Jurkat, Clone E6-1 (cell line): ENCODE data around the gene FBXW8.

ENCODE experiments used
- DNase-seq: peaks from one replicate; pipeline ENCODE4 v3.0.0-alpha.2; 2011; ENCODE audit warnings: low read depth, low spot score
- H3K4me3 ChIP-seq: 2 replicates; pipeline ENCODE4 v1.5.1; 2011; ENCODE audit warnings: mild to moderate bottlenecking, low read length, control low read depth, moderate library complexity

FBXW8 gene

DNA sequence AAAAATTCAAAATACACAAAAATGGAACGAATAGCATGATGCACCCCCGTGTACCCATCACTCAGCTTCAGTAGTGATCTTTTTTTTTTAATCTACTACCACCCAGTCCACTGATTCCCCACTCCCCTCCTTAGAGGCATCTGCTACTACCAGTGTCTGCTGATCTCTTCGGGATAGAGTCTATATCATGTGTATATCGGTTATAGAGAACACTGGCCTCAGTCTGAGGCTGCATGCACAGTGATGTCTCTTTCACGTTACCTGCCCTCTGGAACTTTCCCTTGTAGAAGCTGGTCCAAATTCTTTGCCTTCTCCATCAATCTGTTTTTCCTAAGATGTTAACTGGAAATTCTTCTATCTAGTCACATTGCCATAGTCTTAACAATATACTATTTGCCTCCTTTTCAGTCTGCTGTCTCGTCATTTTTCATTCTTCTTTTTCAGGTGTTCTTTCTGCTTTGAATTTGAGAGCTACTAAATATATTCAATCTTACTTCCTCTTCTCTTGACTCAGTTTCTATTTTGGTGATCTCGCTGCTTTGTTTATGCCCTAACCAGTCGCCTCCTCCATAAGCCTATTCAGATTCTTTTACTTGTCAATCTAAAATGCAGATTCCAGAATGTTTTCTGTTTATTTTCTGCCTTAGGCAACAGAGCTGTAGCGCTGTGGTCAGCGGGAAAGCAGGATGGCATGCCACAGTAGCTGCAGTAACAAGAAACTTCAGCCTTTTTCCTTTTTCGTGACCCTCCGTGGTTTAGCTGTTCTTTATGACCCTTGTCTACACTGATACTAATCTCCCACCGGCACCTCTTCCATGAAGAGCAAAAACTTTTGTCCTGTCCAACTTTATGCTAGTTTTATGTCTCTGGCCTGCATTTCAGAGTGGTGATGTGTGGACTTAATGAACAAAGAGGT is 67.0 kb downstream of the FBXW8 start:
- no peak overlapping the region for H3K4me3 ChIP-seq
- DNase-seq = no peak

DNA sequence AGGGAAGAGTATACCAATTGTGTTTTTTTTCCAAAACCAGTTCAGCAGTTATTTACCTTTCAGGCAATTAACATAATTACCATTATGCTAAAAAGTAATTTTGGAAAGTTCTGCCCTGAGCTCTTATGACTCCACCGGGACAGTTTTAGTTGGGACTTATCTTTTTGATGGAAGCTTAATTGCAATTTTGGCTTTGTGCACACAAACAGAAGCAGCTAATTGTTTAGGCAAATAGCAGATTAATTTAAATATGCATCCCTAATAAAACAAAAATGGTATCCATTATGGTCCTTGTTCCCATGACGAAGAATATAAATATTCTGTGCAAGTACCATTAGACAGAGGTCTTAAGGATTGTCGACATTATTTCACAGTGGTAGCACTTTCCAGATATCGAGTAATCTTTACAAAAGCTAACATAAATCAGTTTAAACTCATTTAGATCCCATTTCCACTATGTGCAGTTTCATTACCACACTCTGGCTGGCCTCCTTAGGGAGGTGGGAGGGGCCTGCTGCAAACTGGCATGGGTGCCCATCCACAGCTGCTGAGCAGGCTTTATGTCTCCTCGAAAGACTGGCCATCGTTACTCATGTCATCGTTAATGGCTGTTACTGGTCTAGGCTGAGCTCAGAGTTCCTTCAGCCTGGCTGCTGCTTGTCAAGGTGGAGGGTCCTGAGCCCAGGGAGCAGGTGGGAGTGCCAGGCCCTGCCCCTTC is 68.2 kb downstream of the FBXW8 start:
- no peak overlapping the region for H3K4me3 ChIP-seq
- DNase-seq = no peak

DNA sequence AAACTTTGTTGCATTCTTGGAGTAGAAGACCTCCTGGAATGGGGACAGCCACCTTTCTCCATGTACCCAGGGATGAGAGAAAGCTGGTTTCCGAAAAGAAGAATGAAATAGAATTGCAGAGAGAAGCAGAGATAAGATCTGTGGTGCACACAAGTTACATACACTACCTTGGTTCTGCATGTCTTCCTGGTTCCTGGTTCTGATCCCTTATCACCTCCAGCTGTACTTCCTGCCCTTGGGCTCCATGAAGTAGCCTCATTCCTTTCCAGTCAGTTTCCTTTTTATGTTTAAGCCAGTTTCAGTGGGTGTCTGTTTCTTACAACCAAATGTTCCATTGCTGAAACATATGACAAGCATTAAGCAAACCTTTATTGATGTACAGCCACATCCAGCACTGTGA is 69.3 kb downstream of the FBXW8 start:
- no peak for DNase-seq
- H3K4me3 ChIP-seq = no peak overlapping the region

DNA sequence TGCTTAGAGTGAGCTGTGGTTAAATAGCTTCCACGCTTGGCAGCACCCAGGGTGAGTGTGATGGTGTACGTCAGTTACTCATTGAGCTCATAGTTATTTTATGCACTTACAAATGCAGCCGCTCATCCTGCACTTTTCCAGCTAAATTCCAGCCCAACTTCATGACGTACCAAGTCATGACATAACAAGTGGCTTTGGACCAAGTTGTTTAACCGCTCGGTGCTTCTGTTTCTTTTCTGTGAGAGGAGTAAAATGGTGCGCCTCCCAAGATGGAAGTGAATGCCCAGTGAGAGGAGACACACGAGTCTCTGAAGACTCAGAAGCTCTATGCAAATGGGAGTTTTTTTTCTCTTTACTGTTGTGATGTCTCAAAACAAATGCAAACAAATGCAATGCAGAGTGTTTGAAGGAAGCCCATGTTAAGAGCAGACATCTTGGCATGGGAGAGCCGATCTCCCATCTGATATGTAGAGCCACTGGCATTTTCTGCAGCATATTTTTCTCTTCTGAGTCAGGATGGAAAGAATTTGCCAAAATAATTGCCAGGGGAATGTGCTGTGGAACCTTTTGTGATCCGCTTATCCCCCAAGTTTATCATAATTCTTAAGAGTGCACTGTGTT is 72.2 kb downstream of the FBXW8 start:
- no peak for DNase-seq
- H3K4me3 ChIP-seq = no peak overlapping the region

DNA sequence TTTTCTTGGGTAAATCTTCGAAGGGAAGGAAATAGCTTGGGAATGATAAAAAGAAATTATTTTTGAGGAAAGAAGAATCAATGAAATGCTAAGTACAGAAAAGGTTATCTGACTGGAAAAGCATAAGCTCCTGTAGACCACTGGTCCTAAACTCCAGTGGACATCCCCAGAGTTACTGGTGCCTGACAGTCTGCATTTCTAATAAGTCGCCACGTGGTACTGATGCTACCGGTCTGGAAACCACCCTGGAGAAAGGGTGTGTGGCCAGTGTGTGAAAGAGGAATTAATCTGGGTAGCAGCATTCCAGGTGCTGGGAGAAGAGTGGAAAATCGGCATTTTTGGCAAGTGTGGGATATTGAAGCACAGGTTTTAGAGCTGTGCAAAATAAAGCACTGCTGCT is 73.3 kb downstream of the FBXW8 start:
- DNase-seq = no peak
- no peak overlapping the region for H3K4me3 ChIP-seq

DNA sequence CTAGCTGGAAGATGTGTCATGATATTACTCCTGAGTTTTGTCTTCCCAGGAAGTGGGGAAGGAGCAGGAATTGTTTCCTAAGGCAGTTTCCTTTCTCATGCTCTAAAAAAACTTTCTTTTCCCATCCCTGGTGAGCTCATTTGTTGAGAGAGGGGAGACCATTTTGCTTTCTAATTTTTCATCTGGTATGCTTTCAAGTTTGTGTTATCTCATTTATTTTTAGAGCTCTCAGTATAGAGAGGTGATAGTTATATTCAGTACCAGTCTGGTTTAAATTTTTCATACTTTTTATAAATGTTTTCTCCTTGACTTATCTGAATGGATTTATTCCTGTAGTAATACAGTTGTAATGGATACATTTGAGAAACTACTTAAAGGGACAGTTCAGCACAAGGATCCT is 79.6 kb downstream of the FBXW8 start:
- H3K4me3 ChIP-seq = no peak overlapping the region
- no peak for DNase-seq

DNA sequence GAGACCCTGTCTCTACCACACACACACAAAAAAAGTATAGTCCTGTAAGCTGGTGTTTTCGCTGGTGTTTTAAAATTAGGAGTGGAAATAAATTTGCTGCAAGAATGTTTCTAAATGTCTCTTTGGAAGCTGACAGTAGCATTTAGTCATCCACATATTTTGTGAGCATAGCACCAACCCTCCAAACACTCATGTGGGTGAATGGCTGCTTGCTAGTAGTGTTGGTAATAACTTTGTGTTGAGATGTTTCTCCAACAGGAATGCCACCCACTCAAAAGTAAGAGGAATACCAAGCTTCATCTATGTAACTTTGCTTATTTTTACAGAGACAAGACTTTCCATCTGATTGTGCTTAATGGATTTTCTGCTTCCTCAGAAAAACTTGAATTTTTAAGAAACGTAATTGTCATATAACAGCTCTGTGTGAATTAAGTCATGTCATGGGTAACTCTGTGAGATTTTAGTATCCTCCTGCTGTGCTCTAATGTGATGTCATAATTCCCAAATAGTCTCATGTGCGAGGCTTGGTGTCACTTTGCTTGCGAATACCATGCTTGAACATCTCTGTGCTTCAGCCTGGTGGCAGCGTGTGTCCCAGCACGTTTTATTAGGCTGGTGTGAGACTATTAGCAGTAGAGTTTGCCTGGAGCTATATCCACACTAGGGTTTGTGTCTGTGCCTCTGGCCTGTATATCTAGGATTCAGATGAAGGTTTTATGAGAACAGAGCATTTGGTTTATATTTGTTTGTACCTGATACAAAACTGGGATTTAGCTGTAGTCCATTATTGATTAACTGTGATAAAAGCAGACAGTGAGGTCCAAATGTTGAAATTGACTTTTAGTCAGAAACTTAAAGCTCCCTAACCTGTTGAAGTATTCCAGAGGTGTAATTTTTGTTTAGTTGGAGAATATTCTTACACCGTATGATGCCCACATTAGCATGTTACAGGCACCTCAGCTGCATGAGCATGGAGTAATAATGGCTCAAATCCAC is 80.5 kb downstream of the FBXW8 start:
- no peak for DNase-seq
- H3K4me3 ChIP-seq = no peak overlapping the region

DNA sequence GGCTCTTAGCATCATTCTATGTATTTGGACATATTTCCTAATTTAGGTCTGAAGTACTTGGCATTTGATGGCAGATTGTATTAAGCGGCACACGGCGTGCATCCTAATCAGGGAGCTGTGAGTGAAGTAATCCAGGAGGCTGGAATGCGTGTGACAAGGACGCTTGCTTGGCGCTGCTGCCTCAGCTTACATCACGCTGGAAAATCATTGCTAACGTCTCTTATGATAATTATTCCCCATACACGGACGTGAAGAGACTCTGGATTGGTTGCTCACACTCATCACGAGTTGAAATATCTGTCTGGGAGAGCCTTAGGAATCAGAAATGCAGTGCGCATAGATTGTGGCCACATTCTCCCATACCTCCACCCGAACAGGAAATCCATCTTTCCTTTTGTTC is 85.3 kb downstream of the FBXW8 start:
- no peak overlapping the region for H3K4me3 ChIP-seq
- no peak for DNase-seq

DNA sequence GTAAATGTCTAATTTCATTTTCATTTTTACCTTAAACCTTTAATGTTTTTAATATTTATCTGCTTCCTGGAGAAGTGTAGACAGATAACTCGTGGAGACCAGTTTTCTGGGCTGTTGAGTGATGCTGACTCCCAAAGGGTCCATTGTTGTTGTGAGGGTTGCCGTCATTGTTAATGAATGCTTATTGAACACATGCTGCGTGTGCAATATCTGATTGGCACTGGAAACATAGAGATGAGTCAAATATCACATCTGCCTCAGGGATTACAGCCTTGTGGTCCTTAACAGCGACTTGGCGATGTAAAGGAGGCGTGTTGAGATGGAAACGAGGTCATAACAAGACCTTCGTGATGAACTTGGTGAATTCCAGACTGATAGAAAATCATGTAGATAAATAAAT is 85.9 kb downstream of the FBXW8 start:
- H3K4me3 ChIP-seq = no peak overlapping the region
- no peak for DNase-seq

DNA sequence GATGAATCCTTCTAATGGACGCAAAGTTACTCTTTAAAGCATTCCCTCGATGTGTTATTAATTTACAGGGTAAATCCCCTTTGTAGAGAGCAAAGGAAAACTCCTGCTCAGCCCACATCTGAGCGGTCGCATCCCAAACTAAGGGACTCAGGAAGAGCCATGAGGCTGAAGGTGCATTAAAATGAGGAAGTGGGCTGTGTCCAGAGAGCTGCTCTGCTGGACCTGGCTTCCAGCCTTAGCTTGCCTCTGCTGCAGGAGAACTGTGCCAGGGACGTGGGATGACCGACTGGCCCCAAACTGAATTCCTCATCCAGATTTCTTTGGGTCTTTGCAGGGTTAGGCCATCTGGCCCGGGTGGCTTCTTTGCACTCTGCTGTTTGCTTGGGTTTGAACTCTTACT is 88.3 kb downstream of the FBXW8 start:
- no peak overlapping the region for H3K4me3 ChIP-seq
- DNase-seq = no peak

DNA sequence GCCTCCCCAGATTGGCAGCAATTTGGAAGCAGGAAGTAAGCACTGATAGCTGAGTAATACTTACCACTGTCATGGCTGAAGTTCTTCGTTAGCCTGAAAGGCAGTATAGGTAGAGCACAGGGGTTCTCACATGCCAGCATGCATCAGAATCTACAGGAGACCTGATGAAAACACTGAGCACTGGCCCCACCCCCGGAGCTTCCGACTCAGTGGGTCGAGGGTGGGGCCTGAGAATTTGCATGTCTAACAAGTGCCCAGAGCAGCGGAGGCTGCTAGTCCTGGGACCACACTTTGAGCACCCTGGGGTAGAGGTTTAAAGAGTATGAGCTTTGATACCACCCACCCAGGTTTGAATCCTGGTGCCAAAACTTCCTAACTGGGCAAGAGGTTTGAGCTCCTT is 89.6 kb downstream of the FBXW8 start:
- H3K4me3 ChIP-seq = no peak overlapping the region

DNA sequence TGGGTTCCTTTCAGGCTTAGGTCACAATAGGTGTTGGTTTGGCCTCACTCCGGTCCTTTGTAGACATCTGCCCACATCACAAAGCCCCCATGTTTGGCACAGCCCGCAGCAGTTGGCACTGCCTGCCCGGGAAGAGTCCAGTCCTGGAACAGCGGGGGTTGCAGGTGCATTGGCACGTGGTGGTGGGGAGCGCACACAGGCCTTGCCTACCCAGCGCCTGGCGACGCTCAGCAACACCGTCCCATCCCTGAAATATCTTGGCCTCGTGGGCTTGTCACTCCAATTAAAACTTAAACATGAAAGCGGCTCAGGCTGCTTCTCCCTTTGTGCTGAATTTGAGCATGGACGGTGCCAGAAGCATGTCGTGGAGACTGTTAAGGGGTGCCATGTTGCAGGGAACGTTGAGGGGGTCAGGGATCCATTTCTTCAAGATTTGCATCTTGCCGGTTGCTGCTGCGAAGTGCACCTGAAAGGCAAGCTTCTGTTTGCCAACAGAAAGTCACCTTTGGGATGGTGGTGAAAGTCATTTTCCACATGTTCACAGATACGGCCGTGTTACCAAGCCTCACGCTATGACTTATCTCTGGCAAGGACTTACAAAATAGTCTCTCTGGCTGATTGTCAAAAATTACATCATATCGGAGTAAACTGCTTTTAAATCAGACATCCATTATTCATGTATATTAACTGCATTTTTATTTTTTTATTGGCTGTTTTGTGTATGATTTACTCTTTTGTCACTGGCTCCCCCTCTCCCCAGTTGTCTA is 91.5 kb downstream of the FBXW8 start:
- H3K4me3 ChIP-seq = no peak overlapping the region
- no peak for DNase-seq

More for the DNA sequence above, 89.6 kb downstream of the FBXW8 start:
- DNase-seq = no peak

DNA sequence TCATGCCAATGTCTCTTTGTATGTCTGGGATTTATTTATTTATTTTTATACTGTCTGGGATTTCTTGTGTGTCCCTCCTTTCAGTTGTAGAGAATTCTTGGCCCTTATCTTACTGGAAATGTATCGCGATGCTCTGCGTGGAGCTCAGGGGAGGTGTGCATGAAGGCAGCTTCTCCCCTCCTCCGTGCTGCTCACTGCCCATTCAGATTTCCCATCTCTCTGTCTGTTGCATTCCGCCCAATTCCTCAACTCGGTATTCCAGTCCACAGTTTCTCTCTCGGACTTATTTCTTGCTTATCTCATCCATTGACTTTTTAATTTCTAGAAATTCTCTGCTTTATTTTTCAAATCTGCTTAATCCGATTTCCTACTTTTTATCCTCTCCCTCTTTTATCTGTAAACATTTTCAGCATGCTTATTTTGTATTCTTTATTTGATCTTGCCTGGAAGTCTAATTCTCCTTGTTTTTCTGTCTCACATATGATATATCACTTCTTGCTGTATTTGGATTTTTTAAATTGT is 93.2 kb downstream of the FBXW8 start:
- H3K4me3 ChIP-seq = no peak overlapping the region
- no peak for DNase-seq

DNA sequence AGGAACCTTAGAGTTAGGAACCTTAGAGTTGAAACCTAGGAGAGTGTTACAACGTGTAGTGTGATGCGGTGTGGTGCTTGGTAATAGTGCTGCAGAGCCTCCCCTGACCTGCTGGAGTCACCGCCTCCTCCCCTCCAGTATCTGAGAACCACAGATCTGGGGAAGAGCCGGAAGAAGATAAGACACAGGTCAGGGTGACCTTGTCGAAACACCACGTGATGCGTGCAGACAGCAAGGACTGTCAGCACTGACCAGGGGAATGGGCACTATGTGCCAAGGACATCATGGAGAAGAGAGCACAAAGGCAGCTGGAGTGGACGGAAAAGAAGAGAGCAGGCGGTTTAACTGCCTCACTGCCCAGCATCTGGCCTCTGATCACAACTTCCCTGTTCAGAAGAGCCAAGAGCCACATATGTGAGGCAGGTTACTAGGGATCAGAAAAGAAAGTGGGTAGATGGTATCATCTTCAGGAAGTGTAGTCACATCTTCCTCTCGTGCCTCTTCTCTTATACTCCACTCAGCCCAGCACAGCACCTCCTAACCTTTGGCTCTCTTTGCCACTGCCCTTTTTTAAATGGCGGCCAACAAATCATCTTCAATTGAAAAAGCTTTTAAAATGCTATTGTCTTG is 94.8 kb downstream of the FBXW8 start:
- H3K4me3 ChIP-seq = no peak overlapping the region
- DNase-seq = no peak

DNA sequence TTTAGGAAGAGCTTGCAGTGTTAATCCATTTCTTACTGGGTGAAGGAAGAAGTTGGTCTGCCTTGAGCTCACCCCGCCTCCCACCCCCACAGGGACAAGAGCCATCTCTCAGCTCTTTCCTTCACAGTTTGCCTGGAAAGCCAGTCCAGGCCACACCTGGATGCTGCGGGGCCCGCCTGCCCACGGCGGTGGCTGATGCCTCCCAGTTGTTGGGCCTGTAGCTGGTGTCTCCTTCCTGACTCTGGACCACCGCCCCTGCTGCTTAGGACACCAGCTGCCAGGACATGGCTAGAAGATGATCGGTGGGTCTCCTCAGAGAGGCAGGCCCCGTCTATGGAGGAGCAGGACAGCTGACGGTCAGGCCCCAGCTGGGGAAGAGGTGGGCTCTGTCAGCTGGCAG is 95.6 kb downstream of the FBXW8 start:
- no peak overlapping the region for H3K4me3 ChIP-seq
- DNase-seq = no peak

DNA sequence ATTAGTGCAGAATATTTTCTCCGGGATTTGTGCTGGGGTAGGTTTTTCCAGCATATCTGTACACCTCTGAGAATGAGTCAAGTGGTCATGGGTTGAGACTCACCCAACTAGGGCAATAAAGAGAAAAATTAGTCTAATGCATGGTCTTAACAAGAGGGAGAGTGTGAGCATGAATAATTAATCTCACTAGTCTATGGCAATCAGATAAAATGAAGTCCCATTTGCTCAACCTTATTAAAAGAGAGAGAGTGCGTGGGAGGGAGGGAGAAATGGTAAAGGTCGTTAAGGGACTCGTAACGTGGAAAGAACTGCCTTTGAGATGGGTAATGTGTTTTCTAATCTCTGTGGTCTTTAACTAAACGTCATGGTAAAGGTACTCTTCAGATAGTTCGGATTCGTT is 96.8 kb downstream of the FBXW8 start:
- DNase-seq = no peak
- H3K4me3 ChIP-seq = no peak overlapping the region

DNA sequence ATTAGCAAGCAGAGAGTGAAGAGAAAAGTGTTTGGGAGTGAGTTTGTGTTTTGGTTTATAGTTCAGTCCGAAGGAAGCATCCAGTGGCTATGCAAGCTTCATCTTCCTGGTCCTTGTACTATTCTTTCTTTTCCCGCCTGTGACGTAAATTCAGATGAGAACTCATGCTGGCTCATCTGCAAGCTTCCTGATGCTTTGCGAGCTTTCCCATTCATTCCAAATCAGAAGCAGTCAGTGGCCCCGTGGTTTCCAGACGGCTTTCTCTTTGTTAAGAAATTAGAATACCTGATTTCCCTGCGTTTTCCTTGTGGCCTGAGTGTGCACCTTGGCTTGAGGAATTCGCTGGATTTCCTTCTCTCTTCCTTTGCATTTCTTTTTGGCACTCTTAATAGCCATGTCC is 99.0 kb downstream of the FBXW8 start:
- DNase-seq = no peak
- H3K4me3 ChIP-seq = no peak overlapping the region
